ENCODE results near the gene FOXP2.
"Not testable (repeated sequence)": the region's sequence is repeated elsewhere in the genome, so short reads cannot be mapped to it uniquely, and the experiment has no call there.

Gene FOXP2

DNA sequence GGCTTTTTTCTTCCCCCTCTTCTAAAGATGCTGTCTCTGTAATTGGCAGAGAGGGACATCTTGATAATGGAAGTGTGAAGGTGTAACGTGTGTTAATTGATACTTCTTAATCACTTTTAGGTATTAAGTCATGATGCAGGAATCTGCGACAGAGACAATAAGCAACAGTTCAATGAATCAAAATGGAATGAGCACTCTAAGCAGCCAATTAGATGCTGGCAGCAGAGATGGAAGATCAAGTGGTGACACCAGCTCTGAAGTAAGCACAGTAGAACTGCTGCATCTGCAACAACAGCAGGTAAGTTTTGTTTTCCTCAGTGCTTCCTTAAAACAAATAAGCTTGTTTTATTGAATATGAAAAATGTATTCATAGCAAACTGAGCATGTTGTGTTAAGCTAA lies 11.8 kb downstream of the FOXP2 start:
- Histone ChIP-seq H3K27me3 (ENCODE audit: control insufficient read depth, insufficient read depth, low read length) (no peaks in the 10 kb centered on the region), H3K36me3 (ENCODE audit: control insufficient read depth, insufficient read depth, low read length) (no peaks in the 10 kb centered on the region)

GRCh38 chr7:114426824-114427223 lies 12.2 kb downstream of the FOXP2 start:
- Histone ChIP-seq H3K9ac (ENCODE audit: low read depth, low read length) (no peak overlapping the region), H3K9me3 (ENCODE audit: control insufficient read depth, insufficient read depth, low read length) (no peaks in the 10 kb centered on the region), H3K27ac (ENCODE audit: low read depth, low read length) (no peak overlapping the region), H3K4me1 (ENCODE audit: control insufficient read depth, insufficient read depth, low read length) (no peaks in the 10 kb centered on the region), H3K4me3 (ENCODE audit: low read depth, low read length) (no peak overlapping the region), H3K36me3 (ENCODE audit: control insufficient read depth, insufficient read depth, low read length) (no peaks in the 10 kb centered on the region), H3K27me3 (ENCODE audit: control insufficient read depth, insufficient read depth, low read length) (no peaks in the 10 kb centered on the region)

More for the DNA sequence above, 11.8 kb downstream of the FOXP2 start:
- Histone ChIP-seq H3K27ac (ENCODE audit: low read depth, low read length) (no peak overlapping the region), H3K4me3 (ENCODE audit: low read depth, low read length) (no peak overlapping the region), H3K4me1 (ENCODE audit: control insufficient read depth, insufficient read depth, low read length) (no peaks in the 10 kb centered on the region), H3K9ac (ENCODE audit: low read depth, low read length) (no peak overlapping the region), H3K9me3 (ENCODE audit: control insufficient read depth, insufficient read depth, low read length) (no peaks in the 10 kb centered on the region)

GRCh38 chr7:114428211-114428610 lies 13.6 kb downstream of the FOXP2 start:
- H3K27me3 ChIP-seq (ENCODE audit: control insufficient read depth, insufficient read depth, low read length), result no peaks in the 10 kb centered on the region
- no peaks in the 10 kb centered on the region for H3K4me1 ChIP-seq (ENCODE audit: control insufficient read depth, insufficient read depth, low read length)
- H3K4me3 ChIP-seq (ENCODE audit: low read depth, low read length), result no peak overlapping the region
- no peaks in the 10 kb centered on the region for H3K9me3 ChIP-seq (ENCODE audit: control insufficient read depth, insufficient read depth, low read length)
- H3K9ac ChIP-seq (ENCODE audit: low read depth, low read length), result no peak overlapping the region
- no peak overlapping the region for H3K27ac ChIP-seq (ENCODE audit: low read depth, low read length)
- no peaks in the 10 kb centered on the region for H3K36me3 ChIP-seq (ENCODE audit: control insufficient read depth, insufficient read depth, low read length)

DNA sequence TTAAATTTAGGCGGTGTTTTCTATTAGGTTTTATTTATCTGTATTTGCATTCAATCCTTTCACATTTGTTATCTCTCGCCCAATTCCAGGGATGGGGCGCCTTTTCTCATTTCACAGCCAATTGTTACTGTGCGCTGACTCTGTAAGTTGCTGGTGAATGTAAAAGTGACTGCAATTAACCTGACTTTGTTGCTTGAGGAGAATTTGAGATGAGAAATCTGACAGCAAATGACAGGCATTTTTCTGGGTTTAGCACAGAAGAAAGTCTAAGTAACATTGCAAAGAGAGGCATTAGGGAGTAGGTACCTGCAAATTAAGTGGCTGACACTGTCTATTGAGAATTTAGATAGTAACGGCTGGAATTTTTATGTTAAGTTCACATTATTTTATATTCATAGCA lies 16.6 kb downstream of the FOXP2 start:
- Histone ChIP-seq H3K9me3 (ENCODE audit: control insufficient read depth, insufficient read depth, low read length) (no peaks in the 10 kb centered on the region), H3K36me3 (ENCODE audit: control insufficient read depth, insufficient read depth, low read length) (no peaks in the 10 kb centered on the region), H3K4me3 (ENCODE audit: low read depth, low read length) (no peak overlapping the region), H3K9ac (ENCODE audit: low read depth, low read length) (no peak overlapping the region), H3K4me1 (ENCODE audit: control insufficient read depth, insufficient read depth, low read length) (no peaks in the 10 kb centered on the region), H3K27me3 (ENCODE audit: control insufficient read depth, insufficient read depth, low read length) (no peaks in the 10 kb centered on the region), H3K27ac (ENCODE audit: low read depth, low read length) (no peak overlapping the region)

GRCh38 chr7:114432061-114432460 lies 17.4 kb downstream of the FOXP2 start:
- H3K36me3 ChIP-seq (ENCODE audit: control insufficient read depth, insufficient read depth, low read length), result no peaks in the 10 kb centered on the region
- H3K4me1 ChIP-seq (ENCODE audit: control insufficient read depth, insufficient read depth, low read length), result no peaks in the 10 kb centered on the region
- H3K9ac ChIP-seq (ENCODE audit: low read depth, low read length), result no peak overlapping the region
- no peaks in the 10 kb centered on the region for H3K27me3 ChIP-seq (ENCODE audit: control insufficient read depth, insufficient read depth, low read length)
- no peak overlapping the region for H3K4me3 ChIP-seq (ENCODE audit: low read depth, low read length)
- H3K9me3 ChIP-seq (ENCODE audit: control insufficient read depth, insufficient read depth, low read length), result no peaks in the 10 kb centered on the region
- H3K27ac ChIP-seq (ENCODE audit: low read depth, low read length), result no peak overlapping the region

GRCh38 chr7:114432703-114433102 lies 18.1 kb downstream of the FOXP2 start:
- Histone ChIP-seq H3K27me3 (ENCODE audit: control insufficient read depth, insufficient read depth, low read length) (no peaks in the 10 kb centered on the region), H3K36me3 (ENCODE audit: control insufficient read depth, insufficient read depth, low read length) (no peaks in the 10 kb centered on the region), H3K27ac (ENCODE audit: low read depth, low read length) (no peak overlapping the region), H3K9ac (ENCODE audit: low read depth, low read length) (no peak overlapping the region), H3K4me1 (ENCODE audit: control insufficient read depth, insufficient read depth, low read length) (no peaks in the 10 kb centered on the region), H3K9me3 (ENCODE audit: control insufficient read depth, insufficient read depth, low read length) (no peaks in the 10 kb centered on the region), H3K4me3 (ENCODE audit: low read depth, low read length) (no peak overlapping the region)

GRCh38 chr7:114439581-114439980 lies 25.0 kb downstream of the FOXP2 start:
- Histone ChIP-seq H3K36me3 (ENCODE audit: control insufficient read depth, insufficient read depth, low read length) (no peaks in the 10 kb centered on the region), H3K4me1 (ENCODE audit: control insufficient read depth, insufficient read depth, low read length) (no peaks in the 10 kb centered on the region), H3K27me3 (ENCODE audit: control insufficient read depth, insufficient read depth, low read length) (no peaks in the 10 kb centered on the region), H3K9ac (ENCODE audit: low read depth, low read length) (no peak overlapping the region), H3K9me3 (ENCODE audit: control insufficient read depth, insufficient read depth, low read length) (no peaks in the 10 kb centered on the region), H3K27ac (ENCODE audit: low read depth, low read length) (no peak overlapping the region), H3K4me3 (ENCODE audit: low read depth, low read length) (no peak overlapping the region)

DNA sequence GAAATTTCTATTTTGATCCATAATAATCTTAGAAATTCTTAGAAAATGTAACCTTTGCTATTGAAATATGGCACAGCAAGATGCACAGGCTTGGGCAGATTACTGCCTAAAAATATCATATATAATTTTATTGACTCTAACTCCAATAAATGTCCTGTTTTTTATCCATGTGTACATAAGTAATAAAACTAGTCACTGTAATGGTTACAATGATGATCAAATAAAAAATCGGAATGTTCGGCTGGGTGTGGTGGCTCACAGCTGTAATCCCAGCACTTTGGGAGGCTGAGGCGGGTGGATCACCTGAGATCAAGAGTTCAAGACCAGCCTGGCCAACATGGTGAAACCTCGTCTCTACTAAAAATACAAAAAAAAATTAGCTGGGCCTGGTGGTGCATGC lies 26.3 kb downstream of the FOXP2 start:
- not testable (repeated sequence) for H3K27ac ChIP-seq (ENCODE audit: low read depth, low read length); H3K9me3 ChIP-seq (ENCODE audit: control insufficient read depth, insufficient read depth, low read length); H3K9ac ChIP-seq (ENCODE audit: low read depth, low read length); H3K27me3 ChIP-seq (ENCODE audit: control insufficient read depth, insufficient read depth, low read length); H3K36me3 ChIP-seq (ENCODE audit: control insufficient read depth, insufficient read depth, low read length); H3K4me1 ChIP-seq (ENCODE audit: control insufficient read depth, insufficient read depth, low read length); H3K4me3 ChIP-seq (ENCODE audit: low read depth, low read length)

DNA sequence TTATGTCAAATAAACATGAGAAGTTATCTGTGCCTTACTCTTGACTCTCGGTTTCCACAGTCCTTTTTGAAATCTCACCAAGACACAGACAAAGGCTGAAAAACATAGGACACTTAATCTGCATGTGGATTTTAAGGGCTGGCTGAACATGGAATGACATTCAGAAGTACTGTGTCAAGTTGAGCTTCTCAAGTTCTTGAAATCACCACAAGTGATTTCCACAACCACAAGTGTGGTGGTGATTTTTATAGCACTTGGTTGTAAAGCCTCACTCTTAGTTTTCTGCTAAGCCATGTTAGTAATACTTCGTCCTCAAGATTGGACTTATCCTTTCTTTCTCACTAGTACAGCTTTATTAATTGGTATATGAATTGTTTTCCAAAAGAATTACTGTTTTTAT lies 29.6 kb downstream of the FOXP2 start:
- H3K9ac ChIP-seq (ENCODE audit: low read depth, low read length), result no peak overlapping the region
- H3K27ac ChIP-seq (ENCODE audit: low read depth, low read length), result no peak overlapping the region
- no peaks in the 10 kb centered on the region for H3K9me3 ChIP-seq (ENCODE audit: control insufficient read depth, insufficient read depth, low read length)
- no peaks in the 10 kb centered on the region for H3K4me1 ChIP-seq (ENCODE audit: control insufficient read depth, insufficient read depth, low read length)
- no peaks in the 10 kb centered on the region for H3K27me3 ChIP-seq (ENCODE audit: control insufficient read depth, insufficient read depth, low read length)
- H3K4me3 ChIP-seq (ENCODE audit: low read depth, low read length), result no peak overlapping the region
- no peaks in the 10 kb centered on the region for H3K36me3 ChIP-seq (ENCODE audit: control insufficient read depth, insufficient read depth, low read length)

GRCh38 chr7:114450431-114450830 lies 35.8 kb downstream of the FOXP2 start:
- Histone ChIP-seq H3K36me3 (ENCODE audit: control insufficient read depth, insufficient read depth, low read length) (no peaks in the 10 kb centered on the region), H3K9ac (ENCODE audit: low read depth, low read length) (no peak overlapping the region), H3K4me3 (ENCODE audit: low read depth, low read length) (no peak overlapping the region), H3K4me1 (ENCODE audit: control insufficient read depth, insufficient read depth, low read length) (no peaks in the 10 kb centered on the region), H3K27ac (ENCODE audit: low read depth, low read length) (no peak overlapping the region), H3K9me3 (ENCODE audit: control insufficient read depth, insufficient read depth, low read length) (no peaks in the 10 kb centered on the region), H3K27me3 (ENCODE audit: control insufficient read depth, insufficient read depth, low read length) (no peaks in the 10 kb centered on the region)

GRCh38 chr7:114459574-114459973 lies 45.0 kb downstream of the FOXP2 start:
- no peak overlapping the region for H3K4me3 ChIP-seq (ENCODE audit: low read depth, low read length)
- H3K4me1 ChIP-seq (ENCODE audit: control insufficient read depth, insufficient read depth, low read length), result no peaks in the 10 kb centered on the region
- no peaks in the 10 kb centered on the region for H3K27me3 ChIP-seq (ENCODE audit: control insufficient read depth, insufficient read depth, low read length)
- no peaks in the 10 kb centered on the region for H3K36me3 ChIP-seq (ENCODE audit: control insufficient read depth, insufficient read depth, low read length)
- H3K27ac ChIP-seq (ENCODE audit: low read depth, low read length), result no peak overlapping the region
- H3K9me3 ChIP-seq (ENCODE audit: control insufficient read depth, insufficient read depth, low read length), result no peaks in the 10 kb centered on the region
- no peak overlapping the region for H3K9ac ChIP-seq (ENCODE audit: low read depth, low read length)

GRCh38 chr7:114460021-114460420 lies 45.4 kb downstream of the FOXP2 start:
- no peak overlapping the region for H3K27ac ChIP-seq (ENCODE audit: low read depth, low read length)
- no peak overlapping the region for H3K9ac ChIP-seq (ENCODE audit: low read depth, low read length)
- no peaks in the 10 kb centered on the region for H3K9me3 ChIP-seq (ENCODE audit: control insufficient read depth, insufficient read depth, low read length)
- H3K36me3 ChIP-seq (ENCODE audit: control insufficient read depth, insufficient read depth, low read length), result no peaks in the 10 kb centered on the region
- no peaks in the 10 kb centered on the region for H3K27me3 ChIP-seq (ENCODE audit: control insufficient read depth, insufficient read depth, low read length)
- H3K4me1 ChIP-seq (ENCODE audit: control insufficient read depth, insufficient read depth, low read length), result no peaks in the 10 kb centered on the region
- no peak overlapping the region for H3K4me3 ChIP-seq (ENCODE audit: low read depth, low read length)
